ENCODE data around the gene NT5C1A. TPM values are rescaled to one million over a fixed set of nuclear protein-coding genes. Genes with fewer than 3 reads are reported as not detected.

Gene NT5C1A
- polyA plus RNA-seq, 1 donor from 2014 or later: not detected

DNA sequence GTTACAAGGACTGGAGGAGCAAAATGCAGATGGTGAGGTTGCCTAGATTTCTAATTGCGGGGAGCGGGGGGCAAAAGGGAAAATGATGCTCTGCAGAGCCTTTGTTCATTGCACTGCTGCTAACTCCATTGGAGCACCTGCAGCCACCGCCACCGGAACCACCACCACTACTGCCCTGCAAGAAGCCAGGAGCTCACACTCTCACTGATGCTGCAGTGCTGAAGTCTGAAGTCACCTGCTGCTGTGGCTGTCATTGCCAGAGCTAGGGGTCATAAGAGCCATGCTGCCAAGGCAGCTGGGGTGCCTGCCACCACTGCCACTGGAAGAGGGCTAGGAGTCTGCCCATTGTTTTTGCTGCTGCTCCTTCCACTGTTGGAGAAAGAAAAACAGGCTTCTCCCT, 26.7 kb upstream of the NT5C1A start:
- no peak overlapping the region for H3K4me3 ChIP-seq (ENCODE audit: low read length)
- H3K9me3 ChIP-seq (ENCODE audit: low read length): peaks cover 3% of the 10 kb centered on the region
- H3K9ac ChIP-seq (ENCODE audit: low read length): no peak overlapping the region
- H3K27ac ChIP-seq (ENCODE audit: low read length): no peak overlapping the region
- TF ChIP-seq EZH2 (IDR thresholded peaks at IDR 0.05; ENCODE audit: borderline replicate concordance, insufficient read depth, low read length, poor library complexity, severe bottlenecking): no peak
- TF ChIP-seq, protein P1, sequence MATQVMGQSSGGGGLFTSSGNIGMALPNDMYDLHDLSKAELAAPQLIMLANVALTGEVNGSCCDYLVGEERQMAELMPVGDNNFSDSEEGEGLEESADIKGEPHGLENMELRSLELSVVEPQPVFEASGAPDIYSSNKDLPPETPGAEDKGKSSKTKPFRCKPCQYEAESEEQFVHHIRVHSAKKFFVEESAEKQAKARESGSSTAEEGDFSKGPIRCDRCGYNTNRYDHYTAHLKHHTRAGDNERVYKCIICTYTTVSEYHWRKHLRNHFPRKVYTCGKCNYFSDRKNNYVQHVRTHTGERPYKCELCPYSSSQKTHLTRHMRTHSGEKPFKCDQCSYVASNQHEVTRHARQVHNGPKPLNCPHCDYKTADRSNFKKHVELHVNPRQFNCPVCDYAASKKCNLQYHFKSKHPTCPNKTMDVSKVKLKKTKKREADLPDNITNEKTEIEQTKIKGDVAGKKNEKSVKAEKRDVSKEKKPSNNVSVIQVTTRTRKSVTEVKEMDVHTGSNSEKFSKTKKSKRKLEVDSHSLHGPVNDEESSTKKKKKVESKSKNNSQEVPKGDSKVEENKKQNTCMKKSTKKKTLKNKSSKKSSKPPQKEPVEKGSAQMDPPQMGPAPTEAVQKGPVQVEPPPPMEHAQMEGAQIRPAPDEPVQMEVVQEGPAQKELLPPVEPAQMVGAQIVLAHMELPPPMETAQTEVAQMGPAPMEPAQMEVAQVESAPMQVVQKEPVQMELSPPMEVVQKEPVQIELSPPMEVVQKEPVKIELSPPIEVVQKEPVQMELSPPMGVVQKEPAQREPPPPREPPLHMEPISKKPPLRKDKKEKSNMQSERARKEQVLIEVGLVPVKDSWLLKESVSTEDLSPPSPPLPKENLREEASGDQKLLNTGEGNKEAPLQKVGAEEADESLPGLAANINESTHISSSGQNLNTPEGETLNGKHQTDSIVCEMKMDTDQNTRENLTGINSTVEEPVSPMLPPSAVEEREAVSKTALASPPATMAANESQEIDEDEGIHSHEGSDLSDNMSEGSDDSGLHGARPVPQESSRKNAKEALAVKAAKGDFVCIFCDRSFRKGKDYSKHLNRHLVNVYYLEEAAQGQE (IDR thresholded peaks at IDR 0.05; ENCODE audit: borderline replicate concordance): no peak
- TF ChIP-seq TAF1 (IDR thresholded peaks at IDR 0.05; ENCODE audit: low read depth): no peak
- no peak for TF ChIP-seq EP300 (conservative IDR thresholded peaks at IDR 0.05; ENCODE audit: poor library complexity, severe bottlenecking)
- H3K27me3 ChIP-seq (ENCODE audit: insufficient read depth, low read depth, low read length): peaks cover 32% of the 10 kb centered on the region
- no peaks in the 10 kb centered on the region for H3K9me2 ChIP-seq (ENCODE audit: insufficient read depth, low read length)
- H3K36me3 ChIP-seq (ENCODE audit: insufficient read depth, low read length): no peaks in the 10 kb centered on the region
- H4K20me1 ChIP-seq (ENCODE audit: insufficient read depth): no peaks in the 10 kb centered on the region
- no peak overlapping the region for H2AFZ ChIP-seq (ENCODE audit: low read depth, low read length)
- no peak overlapping the region for H3K4me2 ChIP-seq (ENCODE audit: low read length)
- no peaks in the 10 kb centered on the region for H3K79me2 ChIP-seq (replicated peaks; ENCODE audit: insufficient read depth, low read length)
- H3F3A ChIP-seq (ENCODE audit: insufficient read depth, low read length, poor library complexity, severe bottlenecking): no peaks in the 10 kb centered on the region

DNA sequence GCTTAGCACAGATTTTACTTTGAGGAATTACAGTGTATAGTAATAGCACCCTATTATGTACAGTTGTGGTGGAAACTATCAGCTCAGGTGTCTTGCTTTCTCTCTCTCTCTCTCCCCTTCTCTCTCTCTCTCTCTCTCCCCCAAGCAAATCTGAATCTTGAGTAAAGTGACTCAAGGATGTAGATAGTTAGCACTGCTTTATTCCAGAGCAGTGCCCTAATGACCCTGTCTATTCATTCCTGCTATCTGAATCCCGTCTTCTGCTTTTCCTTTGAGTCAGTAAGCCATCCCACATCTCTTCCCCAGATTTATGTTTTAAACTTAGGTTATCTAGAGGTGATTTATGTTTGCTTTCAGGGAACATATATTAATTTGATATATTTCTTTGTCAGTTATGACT, 24.5 kb upstream of the NT5C1A start:
- Histone ChIP-seq H3K79me2 (replicated peaks; ENCODE audit: insufficient read depth, low read length) (no peaks in the 10 kb centered on the region), H3K36me3 (ENCODE audit: insufficient read depth, low read length) (no peaks in the 10 kb centered on the region), H3K9ac (ENCODE audit: low read length) (no peak overlapping the region), H3F3A (ENCODE audit: insufficient read depth, low read length, poor library complexity, severe bottlenecking) (no peaks in the 10 kb centered on the region), H3K4me3 (ENCODE audit: low read length) (no peak overlapping the region), H3K27me3 (ENCODE audit: insufficient read depth, low read depth, low read length) (peaks cover 51% of the 10 kb centered on the region), H4K20me1 (ENCODE audit: insufficient read depth) (no peaks in the 10 kb centered on the region), H3K27ac (ENCODE audit: low read length) (no peak overlapping the region), H3K9me3 (ENCODE audit: low read length) (peaks cover 3% of the 10 kb centered on the region), H2AFZ (ENCODE audit: low read depth, low read length) (no peak overlapping the region), H3K9me2 (ENCODE audit: insufficient read depth, low read length) (no peaks in the 10 kb centered on the region), H3K4me2 (ENCODE audit: low read length) (no peak overlapping the region)
- TF ChIP-seq TAF1 (IDR thresholded peaks at IDR 0.05; ENCODE audit: low read depth): no peak
- no peak for TF ChIP-seq RAD21 (conservative IDR thresholded peaks at IDR 0.05)
- TF ChIP-seq EP300 (conservative IDR thresholded peaks at IDR 0.05; ENCODE audit: poor library complexity, severe bottlenecking): no peak
- no peak for TF ChIP-seq MXI1 (conservative IDR thresholded peaks at IDR 0.05; ENCODE audit: poor library complexity, severe bottlenecking)
- no peak for TF ChIP-seq POLR2AphosphoS5 (IDR thresholded peaks at IDR 0.05)
- no peak for TF ChIP-seq EZH2 (IDR thresholded peaks at IDR 0.05; ENCODE audit: borderline replicate concordance, insufficient read depth, low read length, poor library complexity, severe bottlenecking)
- TF ChIP-seq, protein P1 (IDR thresholded peaks at IDR 0.05; ENCODE audit: borderline replicate concordance): no peak
- TF ChIP-seq, protein P2, sequence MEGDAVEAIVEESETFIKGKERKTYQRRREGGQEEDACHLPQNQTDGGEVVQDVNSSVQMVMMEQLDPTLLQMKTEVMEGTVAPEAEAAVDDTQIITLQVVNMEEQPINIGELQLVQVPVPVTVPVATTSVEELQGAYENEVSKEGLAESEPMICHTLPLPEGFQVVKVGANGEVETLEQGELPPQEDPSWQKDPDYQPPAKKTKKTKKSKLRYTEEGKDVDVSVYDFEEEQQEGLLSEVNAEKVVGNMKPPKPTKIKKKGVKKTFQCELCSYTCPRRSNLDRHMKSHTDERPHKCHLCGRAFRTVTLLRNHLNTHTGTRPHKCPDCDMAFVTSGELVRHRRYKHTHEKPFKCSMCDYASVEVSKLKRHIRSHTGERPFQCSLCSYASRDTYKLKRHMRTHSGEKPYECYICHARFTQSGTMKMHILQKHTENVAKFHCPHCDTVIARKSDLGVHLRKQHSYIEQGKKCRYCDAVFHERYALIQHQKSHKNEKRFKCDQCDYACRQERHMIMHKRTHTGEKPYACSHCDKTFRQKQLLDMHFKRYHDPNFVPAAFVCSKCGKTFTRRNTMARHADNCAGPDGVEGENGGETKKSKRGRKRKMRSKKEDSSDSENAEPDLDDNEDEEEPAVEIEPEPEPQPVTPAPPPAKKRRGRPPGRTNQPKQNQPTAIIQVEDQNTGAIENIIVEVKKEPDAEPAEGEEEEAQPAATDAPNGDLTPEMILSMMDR (IDR thresholded peaks at IDR 0.05; ENCODE audit: poor library complexity, severe bottlenecking): no peak
- no peak for TF ChIP-seq SMC3 (conservative IDR thresholded peaks at IDR 0.05; ENCODE audit: poor library complexity)
